Lower leg skin (tissue), 4 donors: ENCODE data around the gene BUB1. TPM values are rescaled to one million over a fixed set of nuclear protein-coding genes. Genes with fewer than 3 reads are reported as not detected.
"Not testable (repeated sequence)": the region's sequence is repeated elsewhere in the genome, so short reads cannot be mapped to it uniquely, and the experiment has no call there.

ENCODE experiments used
- DNase-seq, 2 donors: peaks; one replicate each; pipeline ENCODE4 v3.0.0-alpha.2; 2019; ENCODE audit warnings: low spot score in 2 of 2
- H3K4me3 ChIP-seq: fragments of 200-600 bp; sonication (generic); 2 replicates; pipeline ENCODE4 v1.5.1; 2017; ENCODE audit warnings: mild to moderate bottlenecking, low read depth; ENCODE audit not compliant: poor library complexity, severe bottlenecking
- WGBS, 2 donors: methylation state at CpG; one replicate each; pipeline ENCODE4 v1.1.5; 2018; 5-methylcytosine and 5-hydroxymethylcytosine counted together
- intact Hi-C: fragments of 100-400 bp; cut with DNase I; formaldehyde crosslinking; loops from one replicate; pipeline ENCODE4 v1.15.0; 2023; ENCODE audit warnings: low total_unique reads
- total RNA-seq, 4 donors: library from RNA; depleted of rRNA; stranded (reverse); fragments of >200 nt; gene quantifications; one replicate each; pipeline ENCODE4 v1.1.0, GENCODE V29; 2016

Gene BUB1
- total RNA-seq, 4 donors from 2014 or later: 1.9 to 3.9 (median 3.0) TPM

DNA sequence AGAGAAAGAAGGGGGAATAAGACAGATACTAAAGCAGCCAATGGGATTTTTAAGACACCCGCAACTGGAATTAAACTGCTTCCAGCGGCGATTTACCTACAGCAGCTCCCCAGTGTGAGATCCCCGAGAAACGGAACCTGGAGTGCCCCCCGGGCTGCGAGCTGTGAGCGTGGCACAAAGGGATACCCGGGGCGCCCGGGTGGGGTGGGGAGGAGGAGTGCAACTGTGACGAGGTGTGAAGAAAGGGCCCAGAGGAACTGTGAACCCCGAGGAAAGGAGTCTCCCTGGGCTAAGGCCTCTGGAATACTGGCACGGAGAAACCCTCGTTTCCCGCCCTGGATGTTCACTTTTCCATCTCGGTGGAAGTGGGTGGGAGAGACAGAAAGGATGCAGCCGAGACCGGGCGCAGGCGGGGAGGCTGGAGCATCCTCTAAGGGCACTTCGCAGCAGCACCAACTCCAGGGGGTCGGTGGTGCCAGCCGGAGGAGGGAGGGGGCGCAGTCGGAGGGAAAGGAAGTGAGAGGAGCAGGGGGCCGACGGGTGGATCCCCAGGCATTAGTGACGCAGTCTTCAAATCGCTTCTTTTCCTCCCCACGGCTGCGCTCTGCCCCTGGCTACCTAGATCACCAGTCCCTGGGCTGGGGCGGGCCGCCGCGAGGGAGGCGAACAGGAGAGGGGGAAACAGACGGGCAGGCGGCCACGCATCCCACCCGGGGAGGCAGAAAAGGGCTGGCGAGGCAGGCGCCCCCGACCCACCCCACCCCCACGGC lies 67.8 kb downstream of the BUB1 start:
- intact Hi-C loops, H3K4me3 ChIP-seq: not testable (repeated sequence)
- 0% methylated on average over 1 of the region's 45 CpGs; no CpG with 5 or more reads in 1 of the 2 donors for WGBS, 2 donors
- peak in 1 of 2 donors; percentile 77 for DNase-seq

DNA sequence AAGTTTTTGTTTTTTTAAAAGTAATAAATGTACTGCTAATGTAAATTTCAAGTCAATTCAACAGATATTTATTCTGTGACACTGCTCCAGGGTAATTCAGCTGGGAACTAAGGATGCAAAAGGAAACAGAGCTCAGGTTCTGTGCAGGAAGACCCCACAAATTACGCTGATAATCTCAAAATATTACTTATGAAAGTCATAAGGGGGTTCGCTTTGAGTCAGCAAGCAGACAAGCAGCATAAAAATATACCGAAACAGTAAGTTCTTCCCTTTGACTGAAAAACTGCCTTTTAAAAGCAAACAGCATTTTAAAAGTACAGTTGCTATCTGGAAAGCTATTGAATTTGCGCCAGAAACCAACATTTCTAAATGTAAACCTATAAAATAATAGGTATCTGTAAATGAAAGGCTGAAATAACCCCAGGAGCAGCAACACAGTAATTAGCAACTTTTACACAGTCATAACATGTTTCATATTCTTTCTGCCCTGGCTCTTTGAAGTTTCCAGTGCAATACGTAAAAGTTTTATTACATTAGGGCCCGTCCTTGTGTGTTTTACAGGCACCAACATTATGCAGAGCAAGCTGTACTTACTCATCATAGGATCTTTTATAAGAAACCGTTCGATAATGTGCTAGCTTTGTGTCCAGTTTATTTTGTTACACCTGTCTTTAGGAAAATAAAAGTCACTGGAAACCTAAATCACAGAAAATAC lies 68.9 kb downstream of the BUB1 start:
- intact Hi-C loops, DNase-seq, H3K4me3 ChIP-seq: not testable (repeated sequence)
- no CpG with 5 or more reads among the region's 8 CpGs for WGBS, 2 donors

DNA sequence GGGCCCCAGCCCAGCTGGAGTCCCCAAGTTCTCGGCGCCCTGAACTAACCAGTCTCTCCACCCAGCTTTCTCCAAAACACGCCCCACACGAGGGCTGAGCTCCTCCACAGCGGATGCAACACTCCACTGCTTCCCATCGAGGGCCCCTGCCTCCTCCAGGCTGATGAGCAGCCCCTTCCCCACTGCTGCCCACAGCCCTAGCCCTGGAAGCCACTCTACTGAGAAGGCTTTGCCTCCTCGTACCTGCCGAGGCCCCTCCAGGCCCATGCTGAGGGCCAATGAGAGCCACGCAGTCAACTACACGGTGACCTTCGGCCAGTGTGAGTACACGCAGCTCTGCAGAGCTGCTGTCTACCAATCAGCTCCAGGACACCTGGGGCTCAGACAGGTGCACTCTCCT lies 72.8 kb downstream of the BUB1 start:
- H3K4me3 ChIP-seq, intact Hi-C loops: not testable (repeated sequence)
- peak in 1 of 2 donors; percentile 53 for DNase-seq
- 72 to 84% methylated on average over 7 to 8 of the region's 12 CpGs for WGBS, 2 donors

DNA sequence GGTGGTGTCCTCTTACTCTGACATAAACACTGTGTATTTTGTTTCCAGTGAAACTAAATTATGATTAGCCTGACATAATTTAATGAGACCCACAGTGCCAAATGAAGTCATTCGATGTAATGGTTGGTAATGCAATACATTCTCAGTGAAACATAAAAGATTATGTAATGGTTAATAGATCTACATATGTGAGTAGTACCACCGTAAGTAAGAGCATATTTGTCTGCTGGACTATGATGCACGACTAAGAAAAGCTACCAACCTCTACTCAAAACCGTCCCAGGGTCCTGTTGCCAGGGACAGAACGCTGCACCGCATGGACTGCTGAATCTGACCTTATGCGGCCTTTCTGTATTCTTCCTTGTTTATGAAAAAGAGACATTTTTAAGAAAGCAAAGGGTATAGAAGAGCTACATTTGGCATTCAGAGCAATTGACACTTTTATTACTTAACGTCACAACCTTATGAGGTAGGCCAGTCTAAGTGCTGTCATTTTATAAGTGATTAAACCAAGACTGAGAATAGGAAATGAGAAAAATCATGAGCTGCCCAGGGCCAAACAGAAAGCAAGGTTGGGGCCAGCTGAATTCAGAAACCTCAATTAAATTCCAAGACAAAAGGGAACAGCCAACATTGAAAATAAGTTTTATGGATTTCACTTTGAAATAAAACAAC lies 73.8 kb downstream of the BUB1 start:
- WGBS, 2 donors: 63% methylated on average over 1 of the region's 8 CpGs; no CpG with 5 or more reads in 1 of the 2 donors
- H3K4me3 ChIP-seq, DNase-seq, intact Hi-C loops: not testable (repeated sequence)

DNA sequence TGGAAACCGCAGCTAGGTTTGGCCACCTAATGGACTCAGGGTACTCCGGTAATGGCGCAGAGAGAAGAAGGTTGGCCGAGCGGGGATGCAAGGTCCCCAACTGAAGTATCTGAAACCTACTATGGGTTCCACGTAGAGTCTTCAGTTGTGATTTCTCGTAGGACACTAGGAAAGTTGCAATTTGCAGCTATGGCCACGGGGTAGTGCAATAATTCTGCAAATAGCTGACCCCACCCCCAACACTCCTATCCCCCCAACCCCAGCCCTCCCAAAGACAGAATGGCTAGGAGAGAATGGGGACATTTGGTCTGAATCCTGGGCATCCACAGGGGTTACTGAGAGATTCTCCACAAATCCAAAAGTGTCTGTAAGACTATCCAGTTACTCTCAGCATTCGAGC lies 75.7 kb downstream of the BUB1 start:
- DNase-seq, intact Hi-C loops, H3K4me3 ChIP-seq: not testable (repeated sequence)
- WGBS, 2 donors: 98% methylated on average over 6 of the region's 9 CpGs; no CpG with 5 or more reads in 1 of the 2 donors

DNA sequence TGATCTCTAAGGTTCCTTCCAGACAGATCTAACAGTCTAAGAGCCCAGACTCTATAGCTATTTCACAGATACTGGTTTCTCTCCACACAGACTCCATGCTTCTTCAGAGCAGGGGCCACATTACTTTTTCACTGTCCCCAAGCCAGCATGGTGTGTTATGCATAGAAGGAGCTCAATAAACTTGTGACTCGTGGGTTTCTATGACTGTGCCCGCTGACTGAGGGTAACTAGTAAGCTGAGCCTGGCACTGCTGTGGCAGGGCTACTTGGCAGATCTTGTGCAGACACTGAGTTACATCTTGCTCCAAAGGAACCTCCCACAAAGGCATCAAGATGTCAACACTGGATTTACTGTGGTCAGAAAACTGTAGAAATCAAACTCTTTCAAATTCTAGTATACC lies 85.9 kb downstream of the BUB1 start:
- intact Hi-C loops, DNase-seq, H3K4me3 ChIP-seq: not testable (repeated sequence)
- no CpG with 5 or more reads among the region's 2 CpGs for WGBS, 2 donors

DNA sequence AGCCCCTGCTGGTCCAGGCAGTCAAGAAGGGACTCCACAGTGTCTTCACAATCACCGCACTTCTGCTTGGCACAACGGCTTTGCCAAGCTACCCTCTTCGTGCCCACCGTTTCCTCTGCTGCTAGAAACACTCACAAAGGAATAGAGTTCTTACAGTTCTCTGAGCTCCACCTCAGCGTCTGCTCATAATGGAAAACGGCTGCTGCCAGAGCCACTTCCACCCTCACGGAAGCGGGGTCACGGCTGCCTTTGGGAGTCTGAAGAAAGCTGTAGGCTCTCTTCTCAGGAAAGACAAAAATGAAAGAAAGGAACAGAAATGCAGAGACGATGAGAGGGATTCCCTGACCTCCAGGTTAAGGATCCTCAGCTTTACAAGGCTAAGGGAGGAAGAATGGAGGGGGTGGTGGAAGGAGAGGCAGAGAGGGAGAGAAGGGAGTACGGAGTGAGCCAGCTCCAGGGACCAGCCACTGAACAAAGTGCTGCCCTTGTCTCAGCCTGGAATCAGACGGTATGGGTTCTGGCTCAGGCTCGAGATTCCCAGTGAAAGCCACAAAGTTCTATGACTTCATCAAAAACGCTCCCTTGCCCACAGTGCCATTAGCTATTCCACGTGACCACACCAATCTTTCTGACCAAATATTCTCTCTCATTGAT lies 88.1 kb downstream of the BUB1 start:
- no CpG with 5 or more reads among the region's 15 CpGs for WGBS, 2 donors
- DNase-seq, H3K4me3 ChIP-seq, intact Hi-C loops: not testable (repeated sequence)

DNA sequence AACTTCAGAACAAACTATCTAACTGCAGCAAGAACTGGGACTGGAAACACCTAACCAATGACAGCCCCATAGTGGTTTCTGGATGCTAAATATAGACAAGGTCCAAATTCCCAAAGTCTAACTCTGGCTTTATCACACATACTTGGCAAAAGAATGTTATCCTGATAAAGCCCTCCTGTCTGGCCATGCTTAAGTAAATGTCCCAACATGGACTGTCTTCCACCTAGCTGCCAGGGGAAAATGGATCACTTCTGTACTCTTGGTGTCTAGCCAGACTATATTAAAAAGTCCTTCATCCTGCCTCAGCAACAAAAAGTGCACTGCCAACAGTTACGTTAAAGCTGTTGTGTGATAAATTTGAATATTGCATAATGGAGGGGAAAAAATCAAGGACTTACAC lies 89.3 kb downstream of the BUB1 start:
- DNase-seq, intact Hi-C loops, H3K4me3 ChIP-seq: not testable (repeated sequence)
- no CpG with 5 or more reads among the region's 1 CpG for WGBS, 2 donors

Other genes with a start within 250 kb of the BUB1 start
- gene LIMS4, start 205.2 kb downstream of the BUB1 start, total RNA-seq: 1 to 10 TPM in 2 of 4 donors, under 1 TPM in 1, not detected in 1; 0.26 to 2.2 (median 1.3) TPM
- 10 to 100 TPM; 34.0 to 45.1 (median 38.3) TPM for gene RGPD6, start 100.8 kb downstream of the BUB1 start, total RNA-seq
- not detected for gene ACOXL, start 54.5 kb upstream of the BUB1 start, total RNA-seq